ENCODE measurements around the gene ZBTB46.

DNA sequence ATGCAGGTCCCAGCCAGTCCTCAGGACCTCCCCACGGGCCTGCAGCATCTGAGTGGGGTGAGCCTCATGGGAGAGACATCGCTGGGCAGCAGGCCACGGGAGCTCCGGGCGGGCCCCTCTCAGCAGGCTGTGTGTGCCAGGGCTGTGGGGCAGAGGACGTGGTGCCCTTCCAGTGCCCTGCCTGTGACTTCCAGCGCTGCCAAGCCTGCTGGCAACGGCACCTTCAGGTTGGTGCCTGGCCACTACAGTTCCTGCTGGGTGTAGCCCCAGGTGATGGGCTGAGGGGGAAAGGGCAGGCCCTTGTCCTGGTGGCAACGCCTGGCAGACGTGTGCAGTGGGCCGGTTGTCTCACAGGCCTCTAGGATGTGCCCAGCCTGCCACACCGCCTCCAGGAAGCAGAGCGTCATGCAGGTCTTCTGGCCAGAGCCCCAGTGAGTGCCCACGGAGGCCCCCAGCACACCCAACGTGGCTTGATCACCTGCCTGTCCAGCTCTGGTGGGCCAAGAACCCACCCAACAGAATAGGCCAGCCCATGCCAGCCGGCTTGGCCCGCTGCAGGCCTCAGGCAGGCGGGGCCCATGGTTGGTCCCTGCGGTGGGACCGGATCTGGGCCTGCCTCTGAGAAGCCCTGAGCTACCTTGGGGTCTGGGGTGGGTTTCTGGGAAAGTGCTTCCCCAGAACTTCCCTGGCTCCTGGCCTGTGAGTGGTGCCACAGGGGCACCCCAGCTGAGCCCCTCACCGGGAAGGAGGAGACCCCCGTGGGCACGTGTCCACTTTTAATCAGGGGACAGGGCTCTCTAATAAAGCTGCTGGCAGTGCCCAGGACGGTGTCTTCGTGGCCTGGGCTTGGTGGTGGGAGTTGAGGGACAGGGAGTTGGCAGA is 135.4 kb downstream of the ZBTB46 start:
- TF ChIP-seq, protein P1, sequence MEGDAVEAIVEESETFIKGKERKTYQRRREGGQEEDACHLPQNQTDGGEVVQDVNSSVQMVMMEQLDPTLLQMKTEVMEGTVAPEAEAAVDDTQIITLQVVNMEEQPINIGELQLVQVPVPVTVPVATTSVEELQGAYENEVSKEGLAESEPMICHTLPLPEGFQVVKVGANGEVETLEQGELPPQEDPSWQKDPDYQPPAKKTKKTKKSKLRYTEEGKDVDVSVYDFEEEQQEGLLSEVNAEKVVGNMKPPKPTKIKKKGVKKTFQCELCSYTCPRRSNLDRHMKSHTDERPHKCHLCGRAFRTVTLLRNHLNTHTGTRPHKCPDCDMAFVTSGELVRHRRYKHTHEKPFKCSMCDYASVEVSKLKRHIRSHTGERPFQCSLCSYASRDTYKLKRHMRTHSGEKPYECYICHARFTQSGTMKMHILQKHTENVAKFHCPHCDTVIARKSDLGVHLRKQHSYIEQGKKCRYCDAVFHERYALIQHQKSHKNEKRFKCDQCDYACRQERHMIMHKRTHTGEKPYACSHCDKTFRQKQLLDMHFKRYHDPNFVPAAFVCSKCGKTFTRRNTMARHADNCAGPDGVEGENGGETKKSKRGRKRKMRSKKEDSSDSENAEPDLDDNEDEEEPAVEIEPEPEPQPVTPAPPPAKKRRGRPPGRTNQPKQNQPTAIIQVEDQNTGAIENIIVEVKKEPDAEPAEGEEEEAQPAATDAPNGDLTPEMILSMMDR (conservative IDR thresholded peaks at IDR 0.05; ENCODE audit: low read length), result no peak
- no peak for TF ChIP-seq EZH2phosphoT487 (IDR thresholded peaks at IDR 0.05; ENCODE audit: borderline replicate concordance)
